Activated CD8-positive, alpha-beta memory T cell treated with anti-CD3 and anti-CD28 coated beads, Interleukin-2, amount 50 U/mL, for 48 hours (primary cell): ENCODE results near the gene PEX11G.
A peak's percentile ranks its signal among the peaks of the same experiment; 100 is the strongest.

Experiments used
- DNase-seq: peaks from one replicate; pipeline ENCODE4 v3.0.0-alpha.2; 2020

Gene PEX11G

GRCh38 chr19:7427944-7428343, 60.9 kb downstream of the PEX11G start:
- DNase-seq, result no peak

GRCh38 chr19:7426986-7427385, 61.8 kb downstream of the PEX11G start:
- DNase-seq, result peak; percentile 72
